Measurements from ENCODE around the gene ZNRF1.
A peak's percentile ranks its signal among the peaks of the same experiment; 100 is the strongest.
"Not testable (repeated sequence)": the region's sequence is repeated elsewhere in the genome, so short reads cannot be mapped to it uniquely, and the experiment has no call there.

ZNRF1 gene

DNA sequence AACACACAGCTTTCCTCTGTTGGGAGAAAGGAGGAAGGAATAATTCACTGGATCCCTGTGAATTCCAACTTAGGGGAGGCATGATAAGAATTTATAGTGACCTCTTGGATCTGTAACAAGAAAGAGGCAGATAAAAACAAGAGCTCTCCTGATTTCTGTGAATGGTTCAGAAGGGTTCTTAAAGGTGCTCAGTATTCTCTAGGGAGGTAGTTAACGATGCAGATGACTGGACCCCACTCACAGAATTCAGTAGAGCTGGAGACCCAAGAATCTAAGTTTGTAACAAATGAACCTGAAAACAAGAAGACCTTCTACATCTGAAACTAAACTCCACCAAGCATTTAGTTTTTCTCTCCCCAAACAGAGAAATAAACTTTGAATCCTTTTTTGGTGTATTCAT, 8.6 kb downstream of the ZNRF1 start (continued):
- TF ChIP-seq ZNF8 (CRISPR knock-in tag; IDR thresholded peaks at IDR 0.05) (no peak), ZNF70 (CRISPR knock-in tag; IDR thresholded peaks at IDR 0.05) (no peak), ZFP3 (CRISPR knock-in tag; IDR thresholded peaks at IDR 0.05) (no peak)

DNA sequence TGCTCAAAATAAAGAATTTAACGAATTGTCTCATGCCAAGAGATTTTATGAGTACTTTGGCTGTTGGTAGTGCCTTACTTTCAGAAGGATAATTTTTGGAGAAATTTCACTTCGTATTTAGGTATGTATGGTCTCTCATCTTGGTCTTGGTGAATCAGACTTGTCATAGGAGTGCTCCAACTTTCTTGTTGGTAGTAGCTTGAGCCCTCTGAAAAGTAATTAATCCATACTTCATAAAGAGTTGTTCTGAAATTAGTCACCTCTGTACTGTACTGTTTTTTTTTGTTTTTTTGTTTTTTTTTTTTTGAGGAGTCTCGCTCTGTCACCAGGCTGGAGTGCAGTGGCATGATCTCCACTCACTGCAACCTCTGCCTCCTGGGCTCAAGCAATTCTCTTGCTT, 11.6 kb downstream of the ZNRF1 start:
- ATAC-seq, result no peak
- TF ChIP-seq, protein P1, sequence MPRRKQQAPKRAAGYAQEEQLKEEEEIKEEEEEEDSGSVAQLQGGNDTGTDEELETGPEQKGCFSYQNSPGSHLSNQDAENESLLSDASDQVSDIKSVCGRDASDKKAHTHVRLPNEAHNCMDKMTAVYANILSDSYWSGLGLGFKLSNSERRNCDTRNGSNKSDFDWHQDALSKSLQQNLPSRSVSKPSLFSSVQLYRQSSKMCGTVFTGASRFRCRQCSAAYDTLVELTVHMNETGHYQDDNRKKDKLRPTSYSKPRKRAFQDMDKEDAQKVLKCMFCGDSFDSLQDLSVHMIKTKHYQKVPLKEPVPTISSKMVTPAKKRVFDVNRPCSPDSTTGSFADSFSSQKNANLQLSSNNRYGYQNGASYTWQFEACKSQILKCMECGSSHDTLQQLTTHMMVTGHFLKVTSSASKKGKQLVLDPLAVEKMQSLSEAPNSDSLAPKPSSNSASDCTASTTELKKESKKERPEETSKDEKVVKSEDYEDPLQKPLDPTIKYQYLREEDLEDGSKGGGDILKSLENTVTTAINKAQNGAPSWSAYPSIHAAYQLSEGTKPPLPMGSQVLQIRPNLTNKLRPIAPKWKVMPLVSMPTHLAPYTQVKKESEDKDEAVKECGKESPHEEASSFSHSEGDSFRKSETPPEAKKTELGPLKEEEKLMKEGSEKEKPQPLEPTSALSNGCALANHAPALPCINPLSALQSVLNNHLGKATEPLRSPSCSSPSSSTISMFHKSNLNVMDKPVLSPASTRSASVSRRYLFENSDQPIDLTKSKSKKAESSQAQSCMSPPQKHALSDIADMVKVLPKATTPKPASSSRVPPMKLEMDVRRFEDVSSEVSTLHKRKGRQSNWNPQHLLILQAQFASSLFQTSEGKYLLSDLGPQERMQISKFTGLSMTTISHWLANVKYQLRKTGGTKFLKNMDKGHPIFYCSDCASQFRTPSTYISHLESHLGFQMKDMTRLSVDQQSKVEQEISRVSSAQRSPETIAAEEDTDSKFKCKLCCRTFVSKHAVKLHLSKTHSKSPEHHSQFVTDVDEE (CRISPR knock-in tag; IDR thresholded peaks at IDR 0.05), result no peak
- TF ChIP-seq ARNTL (CRISPR knock-in tag; IDR thresholded peaks at IDR 0.05; ENCODE audit: borderline replicate concordance, low read depth) (no peak), TCF4 (CRISPR knock-in tag; IDR thresholded peaks at IDR 0.05; ENCODE audit: borderline replicate concordance) (no peak)

DNA sequence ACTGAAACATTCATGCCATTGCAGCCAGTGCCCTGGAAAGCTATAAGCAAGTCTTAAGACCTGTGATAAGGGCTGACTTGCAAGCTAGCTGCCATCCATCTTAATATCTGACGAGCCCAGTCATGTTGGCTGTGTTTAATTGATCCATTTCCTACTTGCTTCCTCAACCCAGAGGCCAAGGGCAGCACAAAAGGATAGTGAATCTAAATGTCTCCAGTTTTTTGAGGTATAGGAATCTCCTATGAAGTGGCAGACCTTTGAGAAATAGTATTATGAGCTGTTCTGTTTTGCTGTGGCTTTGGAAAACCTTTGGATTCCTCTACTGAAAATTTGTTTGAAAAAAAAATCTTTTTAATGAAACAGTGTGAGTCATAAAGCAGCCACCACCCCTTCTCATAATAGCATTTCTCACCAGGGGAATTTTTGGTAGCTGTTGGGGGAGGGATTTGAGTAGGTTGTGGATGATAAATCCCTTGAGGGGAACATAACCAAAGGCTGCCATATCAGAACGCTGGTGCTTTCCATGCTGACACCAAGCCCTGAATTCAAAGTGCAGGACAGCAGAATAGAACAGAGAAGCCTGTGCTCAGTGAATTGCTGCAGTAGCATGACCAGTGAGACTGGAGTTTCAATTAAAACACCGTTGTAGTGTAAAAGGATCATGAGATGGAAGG, 12.9 kb downstream of the ZNRF1 start:
- peak; percentile 84 for ATAC-seq
- TF ChIP-seq RARB (CRISPR knock-in tag; IDR thresholded peaks at IDR 0.05) (no peak), ISL1 (CRISPR knock-in tag; IDR thresholded peaks at IDR 0.05) (peak; percentile 39; the same call in 1 of the 2 replicates)

DNA sequence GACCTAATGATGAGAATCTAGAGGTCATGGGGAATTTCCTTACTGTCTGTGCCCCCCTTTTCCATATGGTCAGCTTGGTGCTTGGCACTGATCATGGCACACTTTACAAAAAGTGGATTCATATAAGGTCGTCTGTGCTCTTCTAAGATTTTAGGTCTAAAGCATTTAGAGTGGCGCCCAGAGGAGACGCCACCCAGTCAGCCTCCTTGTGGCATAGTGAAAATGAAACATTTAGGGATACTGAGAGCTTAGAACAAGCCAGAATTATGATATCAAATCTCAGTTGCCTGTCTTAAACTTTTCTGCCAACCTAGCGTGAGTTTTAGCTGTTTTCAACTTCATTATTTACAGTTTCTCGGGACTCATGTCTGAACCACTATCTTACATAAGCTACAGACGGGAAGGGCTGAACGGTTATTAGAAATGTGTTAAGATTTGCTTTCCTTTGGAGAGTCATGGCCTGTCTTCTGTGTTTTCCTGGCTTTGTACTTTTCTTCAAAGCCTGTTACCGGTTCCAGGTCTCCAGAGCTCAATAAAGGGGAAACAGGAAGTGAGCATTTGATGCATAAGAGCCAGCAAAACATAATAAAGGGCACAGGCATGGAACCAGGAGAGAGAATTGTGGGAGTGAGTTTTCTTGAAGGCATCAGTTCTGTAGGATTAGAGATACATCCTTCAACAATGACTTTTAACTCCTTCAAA, 13.7 kb downstream of the ZNRF1 start:
- peak; percentile 26 for ATAC-seq
- TF ChIP-seq ZFP30 (CRISPR knock-in tag; IDR thresholded peaks at IDR 0.05), result no peak
- TF ChIP-seq, protein P2, sequence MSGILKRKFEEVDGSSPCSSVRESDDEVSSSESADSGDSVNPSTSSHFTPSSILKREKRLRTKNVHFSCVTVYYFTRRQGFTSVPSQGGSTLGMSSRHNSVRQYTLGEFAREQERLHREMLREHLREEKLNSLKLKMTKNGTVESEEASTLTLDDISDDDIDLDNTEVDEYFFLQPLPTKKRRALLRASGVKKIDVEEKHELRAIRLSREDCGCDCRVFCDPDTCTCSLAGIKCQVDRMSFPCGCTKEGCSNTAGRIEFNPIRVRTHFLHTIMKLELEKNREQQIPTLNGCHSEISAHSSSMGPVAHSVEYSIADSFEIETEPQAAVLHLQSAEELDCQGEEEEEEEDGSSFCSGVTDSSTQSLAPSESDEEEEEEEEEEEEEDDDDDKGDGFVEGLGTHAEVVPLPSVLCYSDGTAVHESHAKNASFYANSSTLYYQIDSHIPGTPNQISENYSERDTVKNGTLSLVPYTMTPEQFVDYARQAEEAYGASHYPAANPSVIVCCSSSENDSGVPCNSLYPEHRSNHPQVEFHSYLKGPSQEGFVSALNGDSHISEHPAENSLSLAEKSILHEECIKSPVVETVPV (CRISPR knock-in tag; IDR thresholded peaks at IDR 0.05), result no peak
- TF ChIP-seq TOX (CRISPR knock-in tag; IDR thresholded peaks at IDR 0.05; ENCODE audit: borderline replicate concordance), result no peak

DNA sequence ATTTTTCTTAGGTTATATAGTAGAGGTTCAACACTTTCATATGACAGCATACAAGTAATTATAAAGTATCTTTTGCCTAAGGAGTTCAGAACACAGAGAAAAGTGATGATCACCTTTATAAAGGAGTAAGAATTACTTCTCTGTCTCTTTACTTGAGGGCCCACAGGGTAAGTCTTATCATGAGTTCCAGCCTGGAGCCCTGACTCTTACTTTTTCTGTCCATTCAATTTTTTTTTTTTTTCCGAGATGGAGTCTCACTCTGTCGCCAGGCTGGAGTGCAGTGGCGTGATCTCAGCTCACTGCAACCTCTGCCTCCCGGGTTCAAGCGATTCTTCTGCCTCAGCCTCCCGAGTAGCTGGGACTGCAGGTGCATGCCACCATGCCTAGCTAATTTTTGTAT, 14.3 kb downstream of the ZNRF1 start:
- not testable (repeated sequence) for ATAC-seq

DNA sequence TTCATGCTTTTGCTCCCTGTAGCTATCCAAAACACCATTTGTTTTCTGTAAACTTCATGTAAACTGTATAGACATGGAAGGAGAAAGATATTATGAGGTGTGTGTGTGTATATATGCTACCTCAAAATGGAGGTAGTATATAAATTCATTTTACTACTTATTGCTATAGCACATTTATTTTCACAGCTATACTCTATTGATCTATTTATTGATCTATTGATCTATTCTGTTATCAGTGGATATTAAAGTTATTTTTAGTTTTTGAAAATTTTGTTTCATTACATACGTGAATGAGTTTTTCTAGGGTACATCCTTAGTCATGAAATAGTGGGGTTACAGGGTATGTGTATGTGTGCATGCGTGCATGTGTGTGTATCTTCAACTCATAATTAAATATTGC, 15.5 kb downstream of the ZNRF1 start:
- no peak for TF ChIP-seq BACH2 (CRISPR knock-in tag; IDR thresholded peaks at IDR 0.05; ENCODE audit: borderline replicate concordance)
- no peak for ATAC-seq

DNA sequence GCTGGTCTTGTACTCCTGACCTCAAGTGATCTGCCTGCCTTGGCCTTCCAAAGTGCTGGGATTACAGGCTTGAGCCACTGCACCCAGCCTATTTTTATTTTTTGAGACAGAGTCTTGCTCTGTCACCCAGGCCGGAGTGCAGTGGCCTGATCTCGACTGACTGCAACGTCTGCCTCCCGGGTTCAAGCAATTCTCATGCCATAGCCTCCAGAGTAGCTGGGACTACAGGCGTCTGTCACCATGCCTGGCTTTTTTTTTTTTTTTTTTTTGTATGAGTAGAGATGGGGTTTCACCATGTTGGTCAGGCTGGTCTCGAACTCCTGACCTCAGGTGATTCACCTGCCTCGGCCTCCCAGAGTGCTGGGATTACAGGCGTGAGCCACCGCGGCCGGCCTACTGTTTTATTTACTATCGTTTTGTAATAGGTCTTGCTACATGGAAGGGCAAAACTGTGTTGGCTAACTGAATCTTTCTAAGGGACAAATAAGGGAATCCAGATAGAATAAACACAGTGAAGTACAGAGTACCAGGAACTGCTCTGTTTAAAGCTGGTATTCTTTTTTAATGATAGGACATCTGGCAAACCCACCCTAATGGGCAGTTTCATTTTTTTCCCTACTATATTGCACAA, 17.7 kb downstream of the ZNRF1 start:
- ATAC-seq, result not testable (repeated sequence)
- TF ChIP-seq ZNF70 (CRISPR knock-in tag; IDR thresholded peaks at IDR 0.05), result peak; percentile 38; the same call in 1 of the 2 replicates

DNA sequence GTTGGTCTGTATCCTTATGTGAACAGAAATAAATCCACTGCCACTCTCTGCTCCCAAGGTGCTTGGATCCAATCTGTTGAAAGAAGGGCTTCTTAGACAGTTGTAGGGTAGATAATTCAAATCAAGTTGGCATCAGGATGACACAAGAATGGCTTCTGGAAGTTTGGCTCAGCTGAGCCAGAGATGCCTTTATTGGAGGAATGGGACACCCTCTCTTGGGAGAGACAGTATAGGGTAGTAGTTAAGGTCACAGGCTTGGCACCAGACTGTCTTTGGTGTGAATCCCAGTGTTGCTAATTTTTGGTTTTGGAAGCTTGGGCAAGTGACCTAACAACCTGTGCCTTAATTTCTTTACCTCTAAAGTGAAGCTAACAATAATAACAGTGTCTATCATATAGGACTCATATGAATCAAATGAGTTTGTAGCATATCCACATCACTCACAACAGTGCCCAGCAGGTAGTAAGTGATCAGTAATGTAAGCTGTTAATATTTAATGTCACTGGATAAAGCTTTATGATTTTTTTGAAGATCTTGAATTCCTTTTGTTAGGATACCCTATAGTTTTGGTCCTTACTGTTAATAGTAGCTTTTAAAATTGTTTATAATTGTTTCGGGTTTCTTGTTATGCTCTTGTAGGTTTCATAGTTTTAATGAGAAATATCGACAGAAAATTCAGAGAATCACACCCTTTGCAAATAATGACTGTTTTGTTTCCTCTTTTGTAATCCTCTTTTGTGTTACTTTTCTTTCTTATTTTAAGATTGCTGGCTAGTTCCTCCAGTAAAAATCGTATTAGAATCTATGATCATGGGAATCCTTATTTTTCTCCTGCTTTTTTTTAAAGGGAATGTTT, 19.1 kb downstream of the ZNRF1 start:
- no peak for ATAC-seq
- TF ChIP-seq, protein P3, sequence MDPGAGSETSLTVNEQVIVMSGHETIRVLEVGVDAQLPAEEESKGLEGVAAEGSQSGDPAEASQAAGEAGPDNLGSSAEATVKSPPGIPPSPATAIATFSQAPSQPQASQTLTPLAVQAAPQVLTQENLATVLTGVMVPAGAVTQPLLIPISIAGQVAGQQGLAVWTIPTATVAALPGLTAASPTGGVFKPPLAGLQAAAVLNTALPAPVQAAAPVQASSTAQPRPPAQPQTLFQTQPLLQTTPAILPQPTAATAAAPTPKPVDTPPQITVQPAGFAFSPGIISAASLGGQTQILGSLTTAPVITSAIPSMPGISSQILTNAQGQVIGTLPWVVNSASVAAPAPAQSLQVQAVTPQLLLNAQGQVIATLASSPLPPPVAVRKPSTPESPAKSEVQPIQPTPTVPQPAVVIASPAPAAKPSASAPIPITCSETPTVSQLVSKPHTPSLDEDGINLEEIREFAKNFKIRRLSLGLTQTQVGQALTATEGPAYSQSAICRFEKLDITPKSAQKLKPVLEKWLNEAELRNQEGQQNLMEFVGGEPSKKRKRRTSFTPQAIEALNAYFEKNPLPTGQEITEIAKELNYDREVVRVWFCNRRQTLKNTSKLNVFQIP (CRISPR knock-in tag; IDR thresholded peaks at IDR 0.05; ENCODE audit: borderline replicate concordance, low read depth), result no peak
- no peak for TF ChIP-seq SNAI2 (CRISPR knock-in tag; IDR thresholded peaks at IDR 0.05)
- no peak for TF ChIP-seq RARB (CRISPR knock-in tag; IDR thresholded peaks at IDR 0.05)
- TF ChIP-seq ISL1 (CRISPR knock-in tag; IDR thresholded peaks at IDR 0.05), result no peak
- no peak for TF ChIP-seq TCF4 (CRISPR knock-in tag; IDR thresholded peaks at IDR 0.05; ENCODE audit: borderline replicate concordance)
- TF ChIP-seq GLIS3 (CRISPR knock-in tag; IDR thresholded peaks at IDR 0.05), result no peak
- no peak for TF ChIP-seq ZNF70 (CRISPR knock-in tag; IDR thresholded peaks at IDR 0.05)
- TF ChIP-seq ARNTL (CRISPR knock-in tag; IDR thresholded peaks at IDR 0.05; ENCODE audit: borderline replicate concordance, low read depth), result no peak
- TF ChIP-seq, protein P4, sequence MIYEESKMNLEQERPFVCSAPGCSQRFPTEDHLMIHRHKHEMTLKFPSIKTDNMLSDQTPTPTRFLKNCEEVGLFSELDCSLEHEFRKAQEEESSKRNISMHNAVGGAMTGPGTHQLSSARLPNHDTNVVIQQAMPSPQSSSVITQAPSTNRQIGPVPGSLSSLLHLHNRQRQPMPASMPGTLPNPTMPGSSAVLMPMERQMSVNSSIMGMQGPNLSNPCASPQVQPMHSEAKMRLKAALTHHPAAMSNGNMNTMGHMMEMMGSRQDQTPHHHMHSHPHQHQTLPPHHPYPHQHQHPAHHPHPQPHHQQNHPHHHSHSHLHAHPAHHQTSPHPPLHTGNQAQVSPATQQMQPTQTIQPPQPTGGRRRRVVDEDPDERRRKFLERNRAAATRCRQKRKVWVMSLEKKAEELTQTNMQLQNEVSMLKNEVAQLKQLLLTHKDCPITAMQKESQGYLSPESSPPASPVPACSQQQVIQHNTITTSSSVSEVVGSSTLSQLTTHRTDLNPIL (CRISPR knock-in tag; IDR thresholded peaks at IDR 0.05; ENCODE audit: low read depth), result no peak
- no peak for TF ChIP-seq OSR1 (CRISPR knock-in tag; IDR thresholded peaks at IDR 0.05)
- no peak for TF ChIP-seq BACH2 (CRISPR knock-in tag; IDR thresholded peaks at IDR 0.05; ENCODE audit: borderline replicate concordance)
- no peak for TF ChIP-seq ESRRG (CRISPR knock-in tag; IDR thresholded peaks at IDR 0.05)
- TF ChIP-seq ZFP3 (CRISPR knock-in tag; IDR thresholded peaks at IDR 0.05), result no peak
- TF ChIP-seq CSDC2 (CRISPR knock-in tag; IDR thresholded peaks at IDR 0.05), result no peak
- no peak for TF ChIP-seq TOX (CRISPR knock-in tag; IDR thresholded peaks at IDR 0.05; ENCODE audit: borderline replicate concordance)

All from SK-N-SH treated with all-trans-retinoic acid at 6 μM for 48 hours (cell line).